ENCODE results near the gene EPHA2.
A peak's percentile ranks its signal among the peaks of the same experiment; 100 is the strongest.
"Not testable (repeated sequence)": the region's sequence is repeated elsewhere in the genome, so short reads cannot be mapped to it uniquely, and the experiment has no call there.

The EPHA2 gene

DNA sequence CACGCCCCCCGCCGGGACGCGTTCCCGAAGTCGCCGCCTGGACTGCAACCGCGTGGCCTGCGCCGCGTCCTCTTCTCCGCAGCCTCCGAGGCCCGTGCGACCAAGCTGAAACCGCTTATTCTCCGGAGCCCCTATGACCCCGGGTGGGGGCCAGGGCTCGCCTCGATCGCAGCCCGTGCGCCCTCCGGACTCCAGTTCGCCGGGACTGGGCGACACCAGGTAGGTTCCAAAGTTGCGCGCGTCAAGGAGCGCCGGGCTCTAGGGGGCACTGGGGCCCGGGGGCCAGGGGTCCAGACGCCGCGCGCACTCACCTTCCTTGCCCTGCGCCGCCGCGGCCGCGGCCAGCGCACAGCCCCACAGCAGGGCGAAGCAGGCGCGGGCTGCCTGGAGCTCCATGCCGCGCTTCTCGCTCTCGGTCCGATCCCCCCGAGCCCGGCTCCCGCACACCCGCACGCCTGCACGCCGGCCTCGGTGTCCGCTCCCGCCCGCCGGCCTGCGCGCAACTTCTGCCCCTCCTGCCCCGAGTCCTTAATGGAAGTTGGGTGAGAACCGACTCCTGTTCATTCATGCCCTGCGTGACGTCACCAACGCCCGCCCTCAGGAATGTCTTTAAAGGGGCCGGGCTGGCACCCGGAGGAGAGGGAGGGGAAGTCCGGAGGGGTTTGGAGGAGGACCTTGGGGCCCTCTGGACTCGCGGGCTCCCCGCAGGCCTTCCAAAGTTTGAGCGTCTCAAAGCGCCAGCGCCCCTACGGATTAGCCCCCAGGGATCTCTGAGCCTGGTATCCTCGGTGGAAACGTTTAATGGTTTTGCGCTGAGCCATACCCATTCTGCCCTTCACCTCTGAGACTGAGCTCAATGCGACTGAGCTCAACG, at the start of gene EPHA2:
EPHA2 (minus strand) TSS at position 533 of the 874 bp plus-strand sequence; CDS start at position 396, 137 bp downstream.
- peak; percentile 91 for DNase-seq (ENCODE audit: low spot score)

DNA sequence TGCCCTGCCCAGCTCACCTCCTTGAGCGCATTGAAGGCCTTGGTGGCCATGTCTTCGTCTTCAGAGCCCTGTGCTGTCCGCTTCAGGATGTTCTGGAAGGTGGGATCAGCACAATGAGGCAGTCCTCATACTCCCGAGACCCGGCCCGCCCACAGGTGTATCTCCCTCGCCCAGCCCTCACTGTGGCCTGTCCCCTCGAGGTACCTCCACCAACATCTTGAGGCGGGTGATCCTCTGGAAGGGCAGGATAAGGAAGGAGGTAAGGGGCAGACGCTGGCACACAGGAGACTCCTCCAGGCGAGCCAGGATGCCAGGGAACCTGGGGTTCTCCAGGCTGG, 49.4 kb upstream of the EPHA2 start:
- DNase-seq (ENCODE audit: low spot score), result no peak

DNA sequence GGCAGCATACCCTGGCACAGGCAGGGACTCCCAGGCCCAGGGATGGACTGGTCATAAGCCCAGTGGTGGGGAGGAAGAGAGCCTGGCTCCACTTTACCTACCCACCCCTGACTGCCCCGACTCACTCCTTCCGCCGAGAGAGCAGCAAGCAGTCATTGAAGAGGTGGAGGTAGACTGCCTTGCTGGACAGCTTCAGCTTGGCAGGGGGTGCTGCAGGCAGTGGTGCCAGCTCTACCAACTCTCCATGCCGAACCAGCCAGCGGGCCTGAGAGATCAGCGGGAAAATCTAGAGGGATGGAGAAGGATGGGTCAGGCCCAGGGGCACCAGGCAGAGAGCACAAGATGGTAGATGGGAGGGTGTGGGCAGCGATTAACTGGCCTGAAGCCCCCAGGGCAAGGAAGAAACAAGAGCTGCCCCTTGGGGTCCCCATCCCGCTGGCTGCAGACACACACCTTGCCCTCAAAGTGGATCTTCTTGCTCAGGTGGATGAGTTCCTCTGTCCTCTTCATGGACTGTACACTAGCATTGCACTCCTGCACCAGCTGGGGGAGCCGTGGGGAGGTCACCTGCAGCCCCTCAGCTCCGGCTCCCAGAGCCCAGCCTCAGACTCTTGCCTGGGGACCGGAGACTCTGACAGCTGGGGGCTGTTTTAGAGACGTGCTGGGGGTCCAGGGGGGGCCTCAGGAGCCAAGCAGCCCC, 48.9 kb upstream of the EPHA2 start:
- peak; percentile 9 for DNase-seq (ENCODE audit: low spot score)

DNA sequence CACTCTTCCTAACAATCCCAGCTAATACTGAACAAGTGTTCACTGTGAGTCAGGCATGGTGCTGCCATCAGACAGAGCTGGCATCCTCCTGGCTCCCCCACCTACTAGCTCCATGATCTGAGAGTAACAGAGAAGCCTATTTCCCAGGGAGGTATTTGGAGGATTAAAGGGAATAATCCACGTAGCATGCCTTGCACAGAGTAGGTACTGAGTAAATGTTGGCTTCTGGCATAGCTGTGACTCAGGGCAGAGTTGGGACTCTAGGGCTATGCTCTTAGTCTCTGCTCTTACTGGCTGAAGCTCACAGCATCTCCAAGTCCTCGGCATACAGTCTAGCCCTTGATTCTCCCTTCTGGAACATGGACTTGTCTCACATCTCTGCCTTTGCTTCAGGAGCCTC, 48.3 kb upstream of the EPHA2 start:
- no peak for DNase-seq (ENCODE audit: low spot score)

DNA sequence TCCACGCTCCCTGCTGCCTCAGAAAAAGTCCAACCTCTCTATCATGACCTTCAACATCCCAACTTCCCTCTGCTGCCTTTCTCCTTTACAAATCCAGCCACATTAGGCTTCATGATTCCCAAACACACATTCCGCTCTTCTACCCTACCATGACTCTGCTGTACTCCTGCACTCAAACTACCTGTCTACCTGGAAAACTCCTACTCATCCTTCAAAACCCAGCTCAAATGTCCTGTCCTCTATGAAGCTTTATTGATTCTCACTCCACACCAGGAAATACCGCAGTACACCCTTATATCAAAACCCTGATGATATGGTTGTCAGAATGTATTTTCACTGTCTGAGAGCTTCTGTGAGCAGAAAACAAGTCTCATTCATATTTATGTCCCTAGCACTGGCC, 47.7 kb upstream of the EPHA2 start:
- no peak for DNase-seq (ENCODE audit: low spot score)

DNA sequence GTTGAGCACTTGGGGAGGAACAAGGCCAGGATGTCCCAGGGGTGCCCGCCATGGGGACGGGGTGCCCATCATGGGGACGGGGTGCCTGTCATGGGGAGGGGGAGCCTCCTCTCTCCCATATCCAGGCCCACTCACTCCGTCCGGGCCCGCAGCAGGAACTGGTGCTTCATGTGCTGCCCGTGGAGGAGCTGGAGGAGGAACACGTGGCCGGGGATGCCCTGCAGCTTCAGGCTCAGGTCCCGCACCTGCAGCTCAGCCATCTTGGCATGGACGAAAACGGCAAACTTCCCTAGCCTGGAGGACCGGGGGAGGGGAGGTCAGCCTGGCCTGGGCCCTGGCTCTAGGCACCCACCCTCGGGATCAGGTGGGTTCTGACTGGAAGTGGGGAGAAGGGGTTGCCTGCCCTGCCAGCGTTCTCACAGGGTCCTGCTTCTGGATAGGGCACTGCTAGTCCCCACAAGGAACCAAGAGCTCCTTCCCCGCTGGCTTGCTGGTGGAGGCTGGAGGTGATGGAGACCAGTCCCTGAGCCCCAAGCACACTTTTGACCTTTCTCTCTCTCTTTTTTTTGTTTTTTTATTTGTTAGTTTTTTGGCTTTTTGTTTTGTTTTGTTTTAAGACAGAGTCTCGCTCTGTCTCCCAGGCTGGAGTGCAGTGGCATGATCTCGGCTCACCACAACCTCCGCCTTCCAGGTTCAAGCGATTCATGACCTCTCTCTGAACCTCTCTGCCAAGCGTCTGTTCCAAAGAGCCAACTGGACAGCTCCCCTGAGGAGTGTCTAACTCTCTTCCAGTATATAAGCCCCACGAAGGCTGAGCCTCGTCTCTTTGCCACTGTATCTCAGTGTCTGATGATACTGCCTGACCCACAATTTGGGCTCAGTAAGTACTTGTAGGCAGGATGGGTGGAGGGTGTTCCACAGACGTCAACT, 46.7 kb upstream of the EPHA2 start:
- DNase-seq (ENCODE audit: low spot score), result no peak

DNA sequence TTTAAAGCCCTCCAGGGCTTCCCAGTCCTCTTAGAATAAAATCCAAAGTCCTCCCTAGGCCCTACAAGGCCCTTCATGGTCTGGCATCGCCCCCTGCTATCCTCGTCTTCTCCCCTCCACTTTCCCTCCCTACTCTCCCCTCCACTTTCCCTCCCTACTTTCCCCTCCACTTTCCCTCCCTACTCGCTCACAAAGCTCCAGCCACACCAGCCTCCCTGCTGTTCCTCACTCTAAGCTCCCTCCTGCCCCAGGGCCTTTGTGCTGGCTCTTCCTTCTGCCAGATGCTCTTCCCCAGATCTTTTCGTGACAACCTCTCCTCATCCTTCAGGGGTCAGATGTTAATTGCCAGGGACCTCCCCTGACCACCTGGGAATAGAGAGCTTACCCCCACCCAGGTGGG, 43.8 kb upstream of the EPHA2 start:
- no peak for DNase-seq (ENCODE audit: low spot score)

DNA sequence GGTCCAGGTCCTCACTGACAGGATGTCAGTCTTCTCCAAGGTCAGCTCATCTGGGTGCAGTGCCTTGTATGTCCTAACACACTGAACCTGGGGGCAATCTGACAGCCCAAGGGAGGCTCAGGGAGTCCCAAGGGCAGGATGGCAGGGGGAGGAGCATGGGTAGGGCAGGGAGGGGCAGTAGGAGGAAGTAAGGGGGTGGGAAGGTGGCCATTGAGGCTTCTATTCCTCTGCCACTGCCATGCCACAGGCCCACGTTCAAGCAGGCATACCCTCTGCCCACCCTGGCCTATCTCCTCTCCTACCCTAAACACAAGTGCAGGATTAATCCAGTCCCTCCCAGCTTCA, 43.3 kb upstream of the EPHA2 start:
- no peak for DNase-seq (ENCODE audit: low spot score)

DNA sequence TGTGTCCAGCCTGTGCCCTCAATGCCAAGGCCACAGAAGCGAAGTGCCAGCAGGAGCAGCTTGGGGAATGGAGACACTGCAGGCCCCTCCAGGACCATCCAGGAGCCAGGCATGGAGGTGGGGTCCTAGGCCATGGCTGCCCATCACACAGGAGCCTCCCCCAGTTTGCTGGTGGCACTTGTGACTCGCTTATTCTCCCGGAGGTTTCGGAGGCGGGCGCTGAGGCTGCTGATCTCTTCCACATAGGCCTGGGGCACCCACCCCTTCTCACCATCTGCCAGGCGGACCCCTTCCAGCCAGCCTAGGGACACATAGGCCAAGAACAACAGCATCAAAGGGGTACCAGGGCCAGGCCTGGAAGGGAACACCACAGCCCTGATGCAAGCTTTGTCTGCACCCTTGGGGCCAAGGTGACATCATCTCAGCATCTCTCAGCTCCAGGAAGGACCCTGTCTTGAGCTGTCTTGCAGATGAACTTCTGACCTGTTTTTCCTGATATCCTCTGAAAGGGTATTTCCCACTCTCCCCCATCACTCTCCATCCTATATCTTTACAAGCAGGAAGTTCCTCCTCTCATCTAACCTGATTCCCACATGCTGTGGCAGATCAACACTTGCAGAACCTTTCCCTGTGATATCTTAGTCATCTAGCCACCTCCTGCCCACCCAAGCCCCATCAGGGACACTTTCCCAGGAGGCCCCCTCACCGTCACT, 42.7 kb upstream of the EPHA2 start:
- no peak for DNase-seq (ENCODE audit: low spot score)

DNA sequence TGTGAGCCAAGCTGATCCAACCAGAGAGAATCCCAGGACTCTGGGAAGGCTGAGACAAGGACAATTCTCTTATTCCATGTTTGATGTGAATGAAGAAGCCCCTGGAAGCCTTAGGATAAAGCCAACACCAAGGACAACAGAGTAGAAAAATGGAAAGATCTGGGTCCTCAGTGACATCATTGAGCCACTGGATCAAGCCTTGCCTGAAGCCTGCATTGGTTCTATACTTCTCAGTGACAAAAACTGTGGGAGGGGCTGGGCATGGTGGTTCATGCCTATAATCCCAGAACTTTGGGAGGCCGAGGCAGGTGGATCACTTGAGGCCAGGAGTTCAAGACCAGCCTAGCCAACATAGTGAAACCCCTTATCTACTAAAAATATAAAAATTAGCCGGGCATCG, 41.0 kb upstream of the EPHA2 start:
- no peak for DNase-seq (ENCODE audit: low spot score)

DNA sequence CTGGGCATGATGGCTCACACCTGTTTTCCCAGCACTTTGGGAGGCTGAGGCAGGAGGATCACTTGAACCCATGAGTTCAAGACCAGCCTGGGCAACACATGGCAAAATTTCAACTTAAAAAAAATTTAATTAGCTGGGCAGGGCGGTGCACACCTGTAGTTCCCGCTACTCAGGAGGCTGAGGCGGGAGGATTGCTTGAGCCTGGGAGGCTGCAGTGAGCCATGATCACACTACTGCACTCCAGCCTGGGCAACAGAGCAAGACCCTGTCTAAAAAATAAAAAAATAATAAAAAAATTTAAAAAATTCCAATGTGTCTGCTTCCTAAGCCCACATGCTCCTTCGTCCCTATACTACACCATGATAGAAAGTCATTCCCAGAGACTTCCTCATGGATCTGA, 40.3 kb upstream of the EPHA2 start:
- DNase-seq (ENCODE audit: low spot score), result not testable (repeated sequence)

DNA sequence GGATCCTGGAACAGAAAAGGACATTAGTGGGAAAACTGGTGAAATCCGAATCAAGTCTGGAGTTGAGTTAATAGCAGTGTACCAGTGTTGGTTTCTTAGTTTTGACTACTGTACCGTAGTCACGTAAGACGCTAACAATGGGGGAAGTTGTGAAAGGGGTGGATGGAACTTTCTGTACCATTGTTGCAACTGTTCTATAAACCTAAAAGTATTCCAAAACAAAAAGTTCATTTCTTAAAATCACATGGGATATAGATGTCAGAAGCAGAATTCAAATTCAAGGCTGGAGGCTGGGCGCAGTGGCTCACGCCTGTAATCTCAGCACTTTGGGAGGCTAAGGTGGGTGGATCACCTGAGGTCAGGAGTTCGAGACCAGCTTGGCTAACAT, 39.6 kb upstream of the EPHA2 start:
- no peak for DNase-seq (ENCODE audit: low spot score)

DNA sequence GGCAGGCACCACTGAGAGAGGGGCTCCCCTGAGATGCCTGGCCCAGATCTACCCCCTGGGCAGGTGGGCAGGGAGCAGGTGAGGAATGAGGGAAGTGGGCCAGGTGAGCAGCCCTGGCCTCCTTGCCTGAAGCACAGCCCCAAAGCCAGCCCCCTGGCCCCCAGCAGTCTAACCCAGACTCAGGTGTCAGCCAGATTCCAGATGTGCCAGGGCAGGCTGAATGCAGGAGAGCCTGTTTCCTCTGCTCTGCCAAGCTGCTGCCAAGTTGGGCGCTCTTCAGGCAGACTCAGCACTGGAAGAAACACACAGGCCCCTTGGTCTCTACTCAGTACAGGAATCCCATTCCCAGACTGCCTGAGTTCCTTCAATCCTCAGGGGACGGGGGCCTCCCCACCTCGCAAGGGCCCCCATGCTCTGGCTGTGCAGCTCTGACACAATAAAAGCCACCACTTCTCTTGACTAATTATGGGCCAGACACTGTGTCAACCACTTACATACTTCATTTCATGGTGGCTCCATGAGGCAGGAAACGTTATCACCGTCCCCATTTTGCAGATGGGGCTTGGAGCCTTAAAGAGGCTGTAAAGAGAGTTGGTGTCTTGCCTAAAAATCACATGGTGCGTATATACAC, 36.2 kb upstream of the EPHA2 start:
- no peak for DNase-seq (ENCODE audit: low spot score)

DNA sequence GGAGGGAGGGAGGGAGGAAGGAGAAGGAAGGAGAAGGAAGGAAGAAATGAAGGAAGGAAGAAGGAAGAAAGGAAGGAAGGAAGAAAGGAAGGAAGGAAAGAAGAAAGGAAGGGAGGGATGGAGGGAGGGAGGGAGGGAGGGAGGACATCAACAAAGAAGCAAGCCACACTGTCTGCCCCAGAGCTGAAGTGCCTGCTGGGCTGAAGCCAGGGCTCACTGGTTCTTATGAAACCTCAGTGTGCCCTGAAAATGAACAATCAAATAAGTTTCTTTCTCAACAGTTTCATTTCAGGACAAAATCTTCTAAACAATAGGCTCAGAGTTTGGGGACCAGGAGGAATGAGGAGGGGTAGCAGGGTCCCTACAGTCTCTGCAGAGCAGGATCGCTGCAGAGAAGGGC, 35.4 kb upstream of the EPHA2 start:
- DNase-seq (ENCODE audit: low spot score), result no peak

DNA sequence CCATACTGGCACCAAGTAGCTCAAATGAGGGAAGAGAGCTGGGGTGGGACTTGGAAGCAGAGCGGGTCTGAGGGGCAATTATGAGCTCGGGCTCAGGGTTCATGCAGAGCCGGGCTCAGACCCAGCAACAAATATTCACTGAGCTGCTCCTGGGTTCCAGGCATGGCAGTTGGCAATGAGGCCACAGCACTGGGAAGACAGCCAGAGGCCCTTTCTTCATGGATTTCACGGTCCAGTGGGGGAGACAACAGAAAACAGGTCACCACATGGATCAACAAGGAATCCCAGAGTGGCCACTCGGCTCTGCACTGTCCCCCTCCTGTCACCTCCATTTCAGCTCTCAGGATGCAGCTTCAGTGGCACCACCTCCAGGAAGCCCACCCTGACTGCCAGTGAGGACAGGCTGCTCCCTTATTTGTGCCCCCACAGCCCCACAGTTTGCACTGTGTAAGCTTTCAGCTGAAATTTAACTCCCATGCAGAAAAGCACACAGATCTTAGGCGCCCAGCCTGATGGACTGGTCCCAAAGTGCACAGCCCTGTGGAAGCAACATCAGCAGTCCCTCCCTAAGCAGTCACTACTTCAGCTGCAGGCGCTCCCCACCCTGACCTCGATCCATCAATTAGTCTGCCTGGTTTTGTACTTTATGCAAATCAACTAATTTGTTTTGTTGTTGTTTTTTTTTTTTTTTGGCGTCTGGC, 34.2 kb upstream of the EPHA2 start:
- no peak for DNase-seq (ENCODE audit: low spot score)

DNA sequence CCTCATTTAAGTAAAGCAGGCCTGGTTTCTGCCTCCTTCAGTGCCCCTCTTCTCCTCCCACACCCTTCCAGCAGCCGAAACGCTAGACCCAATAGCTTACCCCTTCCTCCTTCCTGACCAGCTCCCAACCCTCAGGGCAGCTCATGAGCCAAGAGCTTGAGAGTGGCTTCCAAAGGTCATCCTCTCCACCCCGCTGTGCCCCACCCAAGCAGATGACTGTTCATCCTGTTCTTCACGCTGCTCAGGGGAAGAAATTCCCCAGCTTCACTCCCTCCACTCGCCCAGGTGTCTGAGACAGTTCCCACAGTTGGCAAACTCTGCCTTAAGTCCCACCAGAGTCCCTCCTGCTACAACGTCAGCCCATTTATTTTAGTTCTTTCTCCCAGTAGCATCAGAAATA, 33.1 kb upstream of the EPHA2 start:
- DNase-seq (ENCODE audit: low spot score), result peak; percentile 89

DNA sequence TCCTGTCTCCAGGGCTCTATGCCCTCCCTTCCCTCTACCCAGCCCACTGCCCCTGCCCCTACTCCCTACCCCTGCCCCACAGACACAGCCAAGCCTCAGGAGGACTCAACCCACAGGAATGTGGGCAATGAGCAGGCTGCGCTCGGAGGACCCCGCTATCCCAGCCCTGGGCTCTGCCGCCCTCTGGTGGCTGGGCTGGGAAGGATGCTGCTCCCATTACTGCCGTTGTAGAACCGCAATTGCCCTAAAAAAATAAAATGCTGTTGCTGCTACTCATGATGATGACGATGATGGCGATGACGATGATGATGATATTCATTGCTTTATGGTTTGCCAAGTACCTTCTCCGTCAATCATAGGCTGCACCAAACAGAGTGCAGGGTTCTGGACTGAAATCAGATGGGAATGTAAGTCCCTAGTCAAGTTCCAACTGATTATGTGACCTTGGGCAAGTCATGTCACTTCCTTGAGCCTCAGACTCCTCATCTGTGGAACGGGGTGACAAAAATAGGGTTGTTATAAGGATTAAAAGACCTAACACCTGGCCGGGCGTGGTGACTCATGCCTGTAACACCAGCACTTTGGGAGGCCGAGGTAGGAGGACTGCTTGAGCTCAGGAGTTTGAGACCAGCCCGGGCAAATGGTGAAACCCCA, 32.0 kb upstream of the EPHA2 start:
- peak; percentile 88 for DNase-seq (ENCODE audit: low spot score)

DNA sequence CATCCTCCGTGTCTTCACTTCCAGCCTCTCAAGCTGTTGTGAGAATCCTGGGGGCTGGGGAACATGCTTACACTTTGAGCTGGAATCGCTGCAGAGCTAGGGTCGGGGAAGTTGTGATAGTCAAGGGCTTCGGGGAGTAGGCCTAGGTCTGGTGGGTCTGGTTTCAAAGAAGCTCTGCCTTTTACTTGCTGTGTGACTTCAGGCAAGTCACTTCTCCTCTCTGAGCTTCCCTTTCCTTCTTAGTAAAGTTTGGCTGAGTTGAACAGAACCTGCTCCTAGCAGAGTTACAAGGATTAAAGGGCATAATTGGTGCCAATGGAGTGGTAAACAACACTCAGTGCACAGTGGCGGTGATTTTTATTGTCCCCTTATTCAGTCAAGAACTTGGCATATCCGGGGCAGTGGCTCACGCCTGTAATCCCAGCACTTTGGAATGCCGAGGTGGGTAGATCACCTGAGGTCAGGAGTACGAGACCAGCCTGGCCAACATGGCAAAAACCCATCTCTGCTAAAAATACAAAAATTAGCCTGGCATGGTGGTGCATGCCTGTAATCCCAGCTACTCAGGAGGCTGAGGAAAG, 30.9 kb upstream of the EPHA2 start:
- DNase-seq (ENCODE audit: low spot score), result peak; percentile 41

DNA sequence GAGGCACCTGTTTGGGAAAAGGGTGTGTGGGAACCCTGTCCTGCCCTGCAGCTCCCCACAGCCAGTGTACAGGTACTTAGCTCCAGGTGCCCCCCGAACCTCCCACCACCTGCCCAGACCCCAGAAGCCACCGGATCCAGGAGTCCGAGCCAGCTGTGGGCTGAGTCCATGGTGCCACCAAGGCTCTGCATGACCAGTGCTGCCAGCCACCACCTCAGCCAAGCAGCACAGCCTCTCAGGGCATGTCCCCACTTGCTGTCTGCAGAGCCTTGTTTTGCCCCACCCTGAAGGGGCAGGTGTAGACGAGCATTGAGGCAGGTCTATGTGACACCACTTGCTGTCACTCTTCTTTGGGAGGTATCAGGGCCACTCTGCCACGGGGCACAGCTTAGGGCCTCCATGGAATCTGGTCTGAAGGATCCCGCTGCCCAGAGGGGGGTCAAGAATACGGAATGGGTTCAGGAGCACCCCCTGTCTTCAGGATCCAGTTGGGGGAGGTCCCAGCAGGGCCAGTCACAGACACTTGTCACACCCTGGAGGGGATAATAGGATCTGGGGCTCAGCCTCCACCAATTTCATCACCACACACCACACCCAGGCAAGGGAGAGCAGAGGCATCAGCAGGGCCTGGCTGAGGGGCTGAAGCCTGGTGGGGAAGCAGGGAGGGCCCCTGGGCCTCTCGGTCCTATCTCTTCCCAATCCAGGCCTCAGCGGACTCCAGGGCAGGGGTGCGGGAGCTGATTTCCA, 28.9 kb upstream of the EPHA2 start:
- DNase-seq (ENCODE audit: low spot score), result peak; percentile 53
